Right lobe of liver (tissue), 6 donors: ENCODE data around the gene NKAIN4. TPM values are rescaled to one million over a fixed set of nuclear protein-coding genes. Genes with fewer than 3 reads are reported as not detected.

Source experiments
- ATAC-seq, 4 donors: fragments of 200-7000 bp; cut with Tn5 transposase; one replicate each; pipeline ENCODE4 v1.9.1; 2020; ENCODE audit warnings: mild to moderate bottlenecking in 4 of 4, moderate library complexity in 4 of 4
- DNase-seq, 3 donors: peaks; one replicate each; pipeline ENCODE4 v3.0.0-alpha.2; 2020
- H3K27ac ChIP-seq, 3 donors: fragments of 200-600 bp; one replicate each; pipeline ENCODE4 v1.8.0; 2022
- H3K27me3 ChIP-seq, 2 donors: fragments of 200-600 bp; one replicate each; pipeline ENCODE4 v1.8.0; 2022
- H3K36me3 ChIP-seq, 4 donors: fragments of 200-600 bp; sonication (generic) in 1 of 4; one replicate each; pipeline versions ENCODE4 v1.5.1 to v1.8.0; 2017 to 2022; ENCODE audit warnings: control low read depth in 1 of 4
- H3K4me1 ChIP-seq, 4 donors: fragments of 200-600 bp; sonication (generic) in 1 of 4; one replicate each; pipeline versions ENCODE4 v1.5.1 to v1.8.0; 2017 to 2022; ENCODE audit warnings: control low read depth in 1 of 4
- H3K4me3 ChIP-seq, 3 donors: fragments of 200-600 bp; one replicate each; pipeline ENCODE4 v1.8.0; 2022
- H3K9me3 ChIP-seq, 4 donors: fragments of 200-600 bp; sonication (generic) in 1 of 4; one replicate each; pipeline versions ENCODE4 v1.5.1 to v1.8.0; 2017 to 2022; ENCODE audit warnings: control low read depth in 1 of 4
- POLR2A ChIP-seq: fragments of 450-650 bp; IDR thresholded peaks from one replicate; pipeline ENCODE4 v1.6.1; 2017; ENCODE audit warnings: antibody characterized with exemption, mild to moderate bottlenecking
- WGBS: methylation state at CpG from one replicate; pipeline ENCODE4 v1.1.6; 2018; ENCODE audit warnings: low coverage, low lambda C conversion rate; ENCODE audit not compliant: insufficient coverage; ENCODE audit errors: missing lambda C conversion rate; 5-methylcytosine and 5-hydroxymethylcytosine counted together
- intact Hi-C, 2 donors: fragments of 100-400 bp; cut with DNase I; formaldehyde crosslinking; loops; one replicate each; pipeline versions ENCODE4 v1.11.2 to v1.14.1; 2022
- total RNA-seq, 6 experiments: library from RNA; depleted of rRNA in 2 of 6; stranded (reverse); fragments of >200 nt in 2 of 6; fragmentation: NEBNext Ultra II Directional in 3 of 6; extraction: Animal tissue kit (Norgen Biotek cat#: 25700) in 3 of 6; gene quantifications; one replicate each; pipeline versions ENCODE4 v1.1.0 to v1.2.4, GENCODE V29; 2016 to 2023
- TF ChIP-seq, protein P1 (sequence below), 4 donors: fragments of 200-600 bp in 3 of 4; fragments of 450-650 bp in 1 of 4; IDR thresholded peaks; one replicate each; pipeline versions ENCODE4 v1.5.1 to v1.8.0; 2016 to 2022; ENCODE audit warnings: antibody characterized with exemption in 4 of 4, mild to moderate bottlenecking in 2 of 4
- donor health status: DM: no; HTN: yes; CAD: no.
- donor health status: DM: no; HTN: no; CAD: no.
- donor health status: DM: no; HTN: no; CAD: no.
- donor health status: DM: no; HTN: yes; CAD: no.
- donor health status: DM: no; HTN: yes; CAD: no.

The NKAIN4 gene
- total RNA-seq, 6 experiments from 2014 or later: not detected

DNA sequence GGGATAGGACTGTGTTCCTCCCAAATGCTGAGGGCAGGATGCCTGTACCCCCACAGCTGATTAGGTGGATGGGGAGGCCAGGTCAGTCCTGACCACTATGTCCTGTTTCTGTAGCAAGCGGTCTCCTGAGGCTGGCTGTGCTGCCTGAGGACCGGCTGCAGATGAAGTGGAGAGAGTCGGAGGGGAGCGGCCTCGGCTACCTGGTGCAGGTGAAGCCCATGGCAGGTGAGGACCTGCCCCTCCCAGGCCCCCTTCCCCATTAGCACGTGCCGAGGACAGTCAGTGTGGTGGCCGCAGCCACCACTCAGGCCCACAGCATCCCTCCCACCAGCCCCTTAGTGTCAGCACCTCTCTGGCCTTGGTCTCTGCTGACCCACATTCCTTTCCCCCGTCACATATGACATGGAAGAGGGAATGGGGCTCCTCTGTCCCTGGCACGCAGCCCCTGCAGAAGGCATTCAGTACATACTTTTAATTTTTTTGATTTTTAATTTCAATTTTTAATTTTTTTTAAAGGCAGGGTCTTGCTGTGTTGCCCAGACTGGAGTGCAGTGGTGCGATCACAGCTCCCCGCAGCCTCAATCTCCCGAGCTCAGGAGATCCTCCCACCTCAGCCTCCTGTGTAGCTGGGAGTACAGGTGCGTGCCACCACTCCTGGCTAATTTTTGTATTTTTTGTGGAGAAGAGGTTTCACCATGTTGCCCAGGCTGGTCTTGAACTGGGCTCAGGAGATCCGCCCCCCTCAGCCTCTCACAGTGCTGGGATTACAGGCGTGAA, 43.7 kb upstream of the NKAIN4 start:
- Histone ChIP-seq H3K9me3 (no peaks in the 10 kb centered on the region), H3K27ac (no peak overlapping the region), H3K4me1 (no peaks in the 10 kb centered on the region), H3K4me3 (no peak overlapping the region), H3K27me3 (peaks cover 0 to 11% of the 10 kb centered on the region in 2 donors), H3K36me3 (no peaks in the 10 kb centered on the region)
- no peak for DNase-seq
- intact Hi-C loops: no loop called here
- no peak for TF ChIP-seq POLR2A
- TF ChIP-seq, protein P1, sequence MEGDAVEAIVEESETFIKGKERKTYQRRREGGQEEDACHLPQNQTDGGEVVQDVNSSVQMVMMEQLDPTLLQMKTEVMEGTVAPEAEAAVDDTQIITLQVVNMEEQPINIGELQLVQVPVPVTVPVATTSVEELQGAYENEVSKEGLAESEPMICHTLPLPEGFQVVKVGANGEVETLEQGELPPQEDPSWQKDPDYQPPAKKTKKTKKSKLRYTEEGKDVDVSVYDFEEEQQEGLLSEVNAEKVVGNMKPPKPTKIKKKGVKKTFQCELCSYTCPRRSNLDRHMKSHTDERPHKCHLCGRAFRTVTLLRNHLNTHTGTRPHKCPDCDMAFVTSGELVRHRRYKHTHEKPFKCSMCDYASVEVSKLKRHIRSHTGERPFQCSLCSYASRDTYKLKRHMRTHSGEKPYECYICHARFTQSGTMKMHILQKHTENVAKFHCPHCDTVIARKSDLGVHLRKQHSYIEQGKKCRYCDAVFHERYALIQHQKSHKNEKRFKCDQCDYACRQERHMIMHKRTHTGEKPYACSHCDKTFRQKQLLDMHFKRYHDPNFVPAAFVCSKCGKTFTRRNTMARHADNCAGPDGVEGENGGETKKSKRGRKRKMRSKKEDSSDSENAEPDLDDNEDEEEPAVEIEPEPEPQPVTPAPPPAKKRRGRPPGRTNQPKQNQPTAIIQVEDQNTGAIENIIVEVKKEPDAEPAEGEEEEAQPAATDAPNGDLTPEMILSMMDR (IDR thresholded peaks at IDR 0.05): no peak
- WGBS: 61% methylated on average over 4 of the region's 16 CpGs
- no peak for ATAC-seq

DNA sequence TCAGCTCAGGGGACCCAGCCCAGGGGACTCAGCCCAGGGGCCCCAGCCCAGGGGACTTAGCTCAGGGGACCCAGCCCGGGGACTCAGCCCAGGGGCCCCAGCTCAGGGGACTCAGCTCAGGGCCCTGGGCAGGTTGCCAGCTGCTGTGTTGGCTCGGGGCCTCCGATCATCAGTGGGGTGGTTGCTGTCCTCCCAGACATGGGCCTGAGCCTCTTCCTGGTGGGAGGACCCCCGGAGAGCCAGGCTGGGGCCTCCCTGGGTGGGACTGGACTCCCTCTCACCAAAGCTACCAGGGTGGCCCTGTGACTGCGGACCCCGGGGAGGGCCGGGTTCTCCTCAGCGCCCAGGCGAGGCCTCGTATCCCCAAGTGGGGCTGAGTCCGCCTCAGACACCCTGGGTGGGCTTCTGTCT, 43.1 kb upstream of the NKAIN4 start:
- TF ChIP-seq, protein P1 (IDR thresholded peaks at IDR 0.05): no peak
- no peak for TF ChIP-seq POLR2A
- no CpG with 5 or more reads among the region's 11 CpGs for WGBS
- H3K4me1 ChIP-seq: no peaks in the 10 kb centered on the region
- no peak for DNase-seq
- H3K27me3 ChIP-seq: peaks cover 0 to 11% of the 10 kb centered on the region in 2 donors
- ATAC-seq: peak in 1 of 4 donors; percentile 16
- H3K36me3 ChIP-seq: no peaks in the 10 kb centered on the region
- intact Hi-C loops: no loop called here
- H3K4me3 ChIP-seq: no peak overlapping the region
- H3K27ac ChIP-seq: no peak overlapping the region
- no peaks in the 10 kb centered on the region for H3K9me3 ChIP-seq

DNA sequence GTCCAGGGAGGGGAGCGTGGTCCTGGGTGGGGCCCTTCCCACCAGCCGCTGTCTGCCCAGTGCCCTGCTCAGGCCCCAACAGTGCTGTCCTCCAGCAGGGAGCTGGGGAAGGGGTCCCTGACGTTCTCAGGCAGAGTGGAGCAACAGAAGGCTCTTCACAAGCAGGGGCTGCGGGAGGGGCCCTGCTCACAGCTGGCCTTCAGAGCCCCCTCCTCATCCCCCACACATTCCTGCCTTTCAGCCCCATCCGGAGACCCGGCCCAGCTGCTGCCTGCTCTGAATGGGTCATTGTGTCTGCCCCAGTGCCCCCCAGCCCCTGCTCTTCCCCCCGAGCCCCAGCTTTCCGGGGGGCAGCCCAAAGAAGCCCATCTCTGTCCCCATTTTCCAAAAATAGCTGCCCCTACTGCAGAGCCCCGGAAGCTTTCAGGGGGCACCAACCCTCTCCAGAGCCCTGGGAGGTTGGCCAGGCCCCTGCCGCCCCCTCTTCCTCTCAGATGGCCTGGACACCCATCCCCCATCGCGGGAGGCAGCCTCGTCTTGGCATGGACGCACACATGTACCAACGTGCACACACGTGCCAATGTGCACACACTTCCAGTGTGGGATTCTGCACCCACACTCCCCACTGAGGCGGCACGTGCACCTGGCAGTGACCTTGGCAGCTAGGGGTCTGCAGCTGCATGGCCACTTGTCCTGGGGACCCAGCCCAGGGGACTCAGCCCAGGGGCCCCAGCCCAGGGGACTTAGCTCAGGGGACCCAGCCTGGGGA, 42.5 kb upstream of the NKAIN4 start:
- 36% methylated on average over 8 of the region's 18 CpGs for WGBS
- DNase-seq (no peak), ATAC-seq (no peak)
- Histone ChIP-seq H3K27me3 (peaks cover 0 to 11% of the 10 kb centered on the region in 2 donors), H3K36me3 (no peaks in the 10 kb centered on the region), H3K9me3 (no peaks in the 10 kb centered on the region), H3K4me1 (no peaks in the 10 kb centered on the region), H3K4me3 (no peak overlapping the region), H3K27ac (no peak overlapping the region)
- intact Hi-C loops: no loop called here
- TF ChIP-seq, protein P1 (IDR thresholded peaks at IDR 0.05): no peak
- TF ChIP-seq POLR2A: no peak

DNA sequence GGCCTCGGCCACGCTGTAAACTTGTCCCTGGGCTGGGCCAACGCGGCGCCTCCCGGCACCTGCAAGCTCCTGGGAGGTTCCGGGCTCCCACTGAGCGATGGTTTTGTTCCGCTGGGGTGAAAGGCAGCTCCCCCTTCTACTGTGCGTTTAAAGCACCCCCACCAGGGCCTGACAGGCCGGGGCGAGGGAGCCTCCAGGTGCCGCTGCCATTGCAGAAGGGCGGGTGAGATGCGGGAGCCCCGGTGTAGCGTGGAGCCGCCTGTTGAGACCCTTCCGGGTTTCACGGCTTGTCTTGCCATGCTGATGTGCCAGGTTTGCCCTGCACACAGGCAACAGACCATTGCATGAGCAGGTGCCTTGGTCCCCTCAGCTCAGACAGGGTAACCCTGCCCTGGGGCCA, 41.6 kb upstream of the NKAIN4 start:
- DNase-seq (no peak), ATAC-seq (no peak)
- Histone ChIP-seq H3K4me3 (no peak overlapping the region), H3K36me3 (no peaks in the 10 kb centered on the region), H3K9me3 (no peaks in the 10 kb centered on the region), H3K27me3 (peaks cover 0 to 11% of the 10 kb centered on the region in 2 donors), H3K27ac (no peak overlapping the region), H3K4me1 (no peaks in the 10 kb centered on the region)
- TF ChIP-seq, protein P1 (IDR thresholded peaks at IDR 0.05): no peak
- TF ChIP-seq POLR2A: no peak
- intact Hi-C loops: no loop called here
- WGBS: 30% methylated on average over 2 of the region's 20 CpGs
